Testis (tissue), 3 donors: ENCODE data around the gene RHEB. TPM values are rescaled to one million over a fixed set of nuclear protein-coding genes. Genes with fewer than 3 reads are reported as not detected.

Source experiments
- DNase-seq: peaks from one replicate; pipeline ENCODE4 v3.0.0-alpha.2; 2019
- H3K27ac ChIP-seq, 2 donors: fragments of 200-600 bp; sonication (generic); one replicate each; pipeline ENCODE4 v1.5.1; 2019
- H3K27me3 ChIP-seq: fragments of 200-600 bp; sonication (generic); one replicate; pipeline ENCODE4 v1.5.1; 2019
- H3K36me3 ChIP-seq: fragments of 200-600 bp; sonication (generic); one replicate; pipeline ENCODE4 v1.5.1; 2017; ENCODE audit warnings: low read depth; ENCODE audit errors: missing control alignments
- H3K4me1 ChIP-seq: fragments of 200-600 bp; sonication (generic); one replicate; pipeline ENCODE4 v1.5.1; 2019
- H3K4me3 ChIP-seq, 2 donors: fragments of 200-600 bp; sonication (generic); one replicate each; pipeline ENCODE4 v1.5.1; 2017 to 2019
- H3K9me3 ChIP-seq: fragments of 200-600 bp; sonication (generic); one replicate; pipeline ENCODE4 v1.5.1; 2017
- CTCF ChIP-seq, 3 experiments: fragments of 450-650 bp in 2 of 3; fragments of 200-600 bp in 1 of 3; sonication (generic) in 1 of 3; IDR thresholded peaks; one replicate each; pipeline ENCODE4 v1.5.1; 2016 to 2019; ENCODE audit warnings: antibody characterized with exemption in 3 of 3, mild to moderate bottlenecking in 2 of 3, moderate library complexity in 1 of 3
- POLR2A ChIP-seq: fragments of 450-650 bp; IDR thresholded peaks from one replicate; pipeline ENCODE4 v1.6.1; 2017; ENCODE audit warnings: antibody characterized with exemption, mild to moderate bottlenecking, moderate library complexity
- WGBS, 2 donors: methylation state at CpG; one replicate each; pipeline ENCODE4 v1.1.5; 2018; 5-methylcytosine and 5-hydroxymethylcytosine counted together
- intact Hi-C: fragments of 100-400 bp; cut with DNase I; formaldehyde crosslinking; loops from one replicate; pipeline ENCODE4 v1.15.1; 2023; ENCODE audit warnings: low total_unique reads
- polyA plus RNA-seq: library from polyadenylated mRNA; stranded (reverse); fragments of 350-450 nt; fragmentation: Illumina TruSeq; extraction: RNeasy Lipid Tissue Mini Kit (QIAGEN cat#74804); gene quantifications from one replicate; pipeline ENCODE4 v1.2.3, GENCODE V29; 2014; ENCODE audit warnings: low read depth, low replicate concordance; ENCODE audit not compliant: insufficient read depth
- total RNA-seq, 2 donors: library from RNA; depleted of rRNA; stranded (reverse); fragments of >200 nt; gene quantifications; one replicate each; pipeline ENCODE4 v1.2.3, GENCODE V29; 2016

RHEB gene
- total and polyA plus RNA-seq, 3 donors from 2014 or later = 59.4 to 88.1 (median 74.6) TPM

GRCh38 chr7:151494298-151495284, 25.1 kb downstream of the RHEB start:
- Histone ChIP-seq H3K36me3 (no peaks in the 10 kb centered on the region), H3K4me1 (peaks cover 9% of the 10 kb centered on the region), H3K9me3 (no peaks in the 10 kb centered on the region), H3K4me3 (no peak overlapping the region), H3K27me3 (no peaks in the 10 kb centered on the region), H3K27ac (no peak overlapping the region)
- intact Hi-C loops = no loop called here
- whole genome bisulfite sequencing, 2 donors = 62 to 67% methylated on average over 13 of the region's 13 CpGs
- no peak for DNase-seq
- no peak for TF ChIP-seq CTCF (IDR thresholded peaks at IDR 0.05)

- Histone ChIP-seq H3K36me3 (no peaks in the 10 kb centered on the region), H3K27ac (no peak overlapping the region), H3K27me3 (no peaks in the 10 kb centered on the region), H3K4me1 (peaks cover 9% of the 10 kb centered on the region), H3K9me3 (no peaks in the 10 kb centered on the region), H3K4me3 (no peak overlapping the region)
- 96 to 98% methylated on average over 8 of the region's 8 CpGs for WGBS, 2 donors
- intact Hi-C loops = no loop called here
- TF ChIP-seq CTCF (IDR thresholded peaks at IDR 0.05) = no peak
- TF ChIP-seq POLR2A = no peak
- DNase-seq = no peak
These were observed 26.6 kb downstream of the RHEB start for GRCh38 chr7:151493083-151493482.

GRCh38 chr7:151491859-151492258, 27.8 kb downstream of the RHEB start:
- intact Hi-C loops = no loop called here

GRCh38 chr7:151490456-151491105, 29.1 kb downstream of the RHEB start:
- Histone ChIP-seq H3K4me1 (peaks cover 9% of the 10 kb centered on the region), H3K4me3 (no peak overlapping the region), H3K36me3 (no peaks in the 10 kb centered on the region), H3K9me3 (no peaks in the 10 kb centered on the region), H3K27ac (no peak overlapping the region), H3K27me3 (no peaks in the 10 kb centered on the region)
- 70 to 71% methylated on average over 4 of the region's 4 CpGs for WGBS, 2 donors
- TF ChIP-seq POLR2A = no peak
- no peak for TF ChIP-seq CTCF (IDR thresholded peaks at IDR 0.05)
- intact Hi-C loops = no loop called here
- DNase-seq = no peak

More at GRCh38 chr7:151491859-151492258, 27.8 kb downstream of the RHEB start:
- Histone ChIP-seq H3K27ac (no peak overlapping the region), H3K27me3 (no peaks in the 10 kb centered on the region), H3K9me3 (no peaks in the 10 kb centered on the region), H3K4me3 (no peak overlapping the region), H3K4me1 (peaks cover 9% of the 10 kb centered on the region), H3K36me3 (no peaks in the 10 kb centered on the region)
- 91 to 93% methylated on average over 3 of the region's 3 CpGs for WGBS, 2 donors
- DNase-seq = no peak
- TF ChIP-seq POLR2A (no peak), CTCF (IDR thresholded peaks at IDR 0.05) (no peak)
